Measurements from ENCODE around the gene TSGA10IP.

DNA sequence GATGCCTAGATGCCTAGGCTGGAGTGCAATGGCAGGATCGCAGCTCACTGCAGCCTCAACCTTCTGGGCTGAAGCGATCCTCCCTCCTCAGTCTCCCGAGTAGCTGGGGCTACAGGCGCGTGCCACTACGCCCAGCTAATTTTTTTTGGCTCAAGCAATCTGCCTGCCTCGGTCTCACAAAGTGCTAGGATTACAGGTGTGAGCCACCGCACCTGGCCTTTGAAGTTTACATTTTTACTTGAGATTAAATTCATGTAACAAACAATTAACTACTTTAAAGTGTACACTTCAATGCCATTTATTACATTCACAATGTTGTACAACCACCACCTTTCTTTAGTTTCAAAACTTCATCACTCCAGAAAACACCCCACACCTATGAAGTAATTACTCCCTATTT lies 41.6 kb upstream of the TSGA10IP start:
- TF ChIP-seq, protein P1, sequence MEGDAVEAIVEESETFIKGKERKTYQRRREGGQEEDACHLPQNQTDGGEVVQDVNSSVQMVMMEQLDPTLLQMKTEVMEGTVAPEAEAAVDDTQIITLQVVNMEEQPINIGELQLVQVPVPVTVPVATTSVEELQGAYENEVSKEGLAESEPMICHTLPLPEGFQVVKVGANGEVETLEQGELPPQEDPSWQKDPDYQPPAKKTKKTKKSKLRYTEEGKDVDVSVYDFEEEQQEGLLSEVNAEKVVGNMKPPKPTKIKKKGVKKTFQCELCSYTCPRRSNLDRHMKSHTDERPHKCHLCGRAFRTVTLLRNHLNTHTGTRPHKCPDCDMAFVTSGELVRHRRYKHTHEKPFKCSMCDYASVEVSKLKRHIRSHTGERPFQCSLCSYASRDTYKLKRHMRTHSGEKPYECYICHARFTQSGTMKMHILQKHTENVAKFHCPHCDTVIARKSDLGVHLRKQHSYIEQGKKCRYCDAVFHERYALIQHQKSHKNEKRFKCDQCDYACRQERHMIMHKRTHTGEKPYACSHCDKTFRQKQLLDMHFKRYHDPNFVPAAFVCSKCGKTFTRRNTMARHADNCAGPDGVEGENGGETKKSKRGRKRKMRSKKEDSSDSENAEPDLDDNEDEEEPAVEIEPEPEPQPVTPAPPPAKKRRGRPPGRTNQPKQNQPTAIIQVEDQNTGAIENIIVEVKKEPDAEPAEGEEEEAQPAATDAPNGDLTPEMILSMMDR (IDR thresholded peaks at IDR 0.05), result no peak
- no peak for TF ChIP-seq POLR2AphosphoS5 (IDR thresholded peaks at IDR 0.05)

All from breast epithelium (tissue), 3 donors.